SK-N-SH treated with all-trans-retinoic acid at 6 μM for 48 hours (cell line): Measurements from ENCODE around the gene NOC4L.

ENCODE experiments used
- CSRNP3 ChIP-seq: fragments of 250-450 bp; sonication (Bioruptor Pico); IDR thresholded peaks from 2 replicates; pipeline ENCODE4 v1.5.1; 2021; ENCODE audit warnings: mild to moderate bottlenecking, moderate library complexity
- GLIS3 ChIP-seq: fragments of 250-450 bp; sonication (Bioruptor Pico); IDR thresholded peaks from 2 replicates; pipeline ENCODE4 v1.5.0; 2020; ENCODE audit warnings: mild to moderate bottlenecking, moderate library complexity

DNA sequence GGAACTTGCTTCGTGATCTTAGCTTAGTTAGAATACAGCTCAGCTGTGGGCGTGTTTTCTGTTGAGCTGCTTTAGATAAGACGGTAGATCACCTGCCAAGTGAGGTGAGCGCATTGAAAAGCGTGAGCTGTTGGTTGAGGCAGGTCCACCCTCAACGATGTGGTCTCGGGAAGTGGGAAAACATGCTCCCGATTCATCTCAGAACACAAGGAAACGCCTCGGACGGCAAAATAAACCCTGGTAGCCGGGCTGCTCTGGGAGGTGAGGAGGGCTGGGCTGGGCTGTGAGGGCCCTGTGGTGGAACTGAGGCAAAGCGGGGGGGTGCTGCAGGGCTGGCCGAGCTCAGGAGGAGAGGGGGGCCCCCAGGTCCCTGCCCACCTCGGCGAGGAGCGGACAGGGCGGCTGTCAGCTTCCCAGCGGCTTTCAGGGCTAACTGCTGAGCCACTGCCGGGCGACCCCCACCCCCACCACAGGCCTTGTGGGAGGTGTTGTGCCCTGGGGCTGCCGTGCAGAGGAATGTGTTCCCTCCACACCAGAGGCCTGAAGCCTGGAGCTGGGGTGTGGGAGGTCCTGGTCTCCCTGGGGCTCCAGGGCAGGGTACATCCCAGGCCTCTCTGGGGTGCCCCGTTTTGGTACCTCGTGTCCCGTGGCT is 30.7 kb downstream of the NOC4L start:
- TF ChIP-seq GLIS3 (no peak), CSRNP3 (CRISPR knock-in tag) (no peak)
